Activated effector memory CD4-positive, alpha-beta T cell treated with Interleukin-2 at 50 U/mL for 16 hours (primary cell): ENCODE data around the gene CTNNA1.
"Not testable (repeated sequence)": the region's sequence is repeated elsewhere in the genome, so short reads cannot be mapped to it uniquely, and the experiment has no call there.

Source experiments
- DNase-seq: peaks from one replicate; pipeline ENCODE4 v3.0.0-alpha.2; 2020

The CTNNA1 gene

GRCh38 chr5:138761115-138761514, 7.9 kb downstream of the CTNNA1 start:
- not testable (repeated sequence) for DNase-seq

- not testable (repeated sequence) for DNase-seq
Observed at GRCh38 chr5:138761670-138762069, 8.4 kb downstream of the CTNNA1 start.

- no peak for DNase-seq
Observed at GRCh38 chr5:138762110-138762509, 8.9 kb downstream of the CTNNA1 start.

- no peak for DNase-seq
Observed at GRCh38 chr5:138763037-138763778, 10.0 kb downstream of the CTNNA1 start.

- DNase-seq = no peak
Observed at GRCh38 chr5:138770291-138770690, 17.1 kb downstream of the CTNNA1 start.

- no peak for DNase-seq
Observed at GRCh38 chr5:138770977-138771376, 17.8 kb downstream of the CTNNA1 start.

- no peak for DNase-seq
Observed at GRCh38 chr5:138772986-138773594, 19.9 kb downstream of the CTNNA1 start.

GRCh38 chr5:138773624-138774023, 20.4 kb downstream of the CTNNA1 start:
- DNase-seq = not testable (repeated sequence)

GRCh38 chr5:138775034-138775433, 21.8 kb downstream of the CTNNA1 start:
- DNase-seq = no peak

- no peak for DNase-seq
Observed at GRCh38 chr5:138778234-138778633, 25.0 kb downstream of the CTNNA1 start.

GRCh38 chr5:138783976-138784375, 30.8 kb downstream of the CTNNA1 start:
- no peak for DNase-seq

- no peak for DNase-seq
Observed at GRCh38 chr5:138784590-138784989, 31.4 kb downstream of the CTNNA1 start.

- no peak for DNase-seq
Observed at GRCh38 chr5:138789771-138790242, 36.6 kb downstream of the CTNNA1 start.

- DNase-seq = no peak
Observed at GRCh38 chr5:138790684-138791083, 37.5 kb downstream of the CTNNA1 start.

- DNase-seq = no peak
Observed at GRCh38 chr5:138792195-138792790, 39.1 kb downstream of the CTNNA1 start.

- no peak for DNase-seq
Observed at GRCh38 chr5:138793575-138793974, 40.4 kb downstream of the CTNNA1 start.

GRCh38 chr5:138803285-138803684, 50.1 kb downstream of the CTNNA1 start:
- no peak for DNase-seq

- no peak for DNase-seq
Observed at GRCh38 chr5:138803935-138804334, 50.7 kb downstream of the CTNNA1 start.

- no peak for DNase-seq
Observed at GRCh38 chr5:138805096-138805495, 51.9 kb downstream of the CTNNA1 start.

GRCh38 chr5:138807182-138807581, 54.0 kb downstream of the CTNNA1 start:
- no peak for DNase-seq

- no peak for DNase-seq
Observed at GRCh38 chr5:138809391-138809790, 56.2 kb downstream of the CTNNA1 start.

- not testable (repeated sequence) for DNase-seq
Observed at GRCh38 chr5:138810861-138811260, 57.6 kb downstream of the CTNNA1 start.

- no peak for DNase-seq
Observed at GRCh38 chr5:138815529-138815928, 62.3 kb downstream of the CTNNA1 start.

GRCh38 chr5:138817241-138817640, 64.0 kb downstream of the CTNNA1 start:
- no peak for DNase-seq
